Erythroblast (primary cell): ENCODE results near the gene MAP2K7.

Experiments used
- GATA1 ChIP-seq: IDR thresholded peaks from 2 replicates; pipeline ENCODE4 v1.6.1; 2011; ENCODE audit warnings: low read depth, mild to moderate bottlenecking, control low read depth, low read length, moderate library complexity
- POLR2A ChIP-seq: IDR thresholded peaks from 2 replicates; pipeline ENCODE4 v1.6.1; 2011; ENCODE audit warnings: mild to moderate bottlenecking, low read length

- no peak for TF ChIP-seq POLR2A
- no peak for TF ChIP-seq GATA1
These were observed 32.9 kb upstream of the MAP2K7 start for GRCh38 chr19:7870571-7871436.
